Measurements from ENCODE around the gene HCN1.

DNA sequence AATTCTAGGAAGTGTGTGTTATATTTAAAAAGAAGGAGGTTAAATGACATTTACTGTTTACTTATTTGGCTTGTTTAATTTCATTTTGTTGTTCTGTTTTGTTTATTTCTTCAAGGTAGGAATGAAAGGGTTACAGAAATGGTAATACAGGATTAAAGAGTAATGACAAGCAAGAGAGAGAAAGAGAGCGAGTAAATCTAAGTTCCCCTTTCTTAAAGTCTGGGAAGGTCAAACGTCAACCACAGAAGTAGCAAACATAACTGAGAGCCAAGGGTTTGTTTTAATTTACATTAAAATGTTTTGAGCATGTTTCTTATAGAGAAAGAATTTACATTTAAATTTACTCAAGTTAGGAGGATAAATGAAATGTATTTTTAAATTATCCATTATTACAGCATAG is 18.7 kb downstream of the HCN1 start:
- TF ChIP-seq ZFP90 (CRISPR knock-in tag; IDR thresholded peaks at IDR 0.05; ENCODE audit: borderline replicate concordance): no peak
- no peak for TF ChIP-seq ZNF317 (CRISPR knock-in tag; IDR thresholded peaks at IDR 0.05)
- no peak for TF ChIP-seq NFE2L1 (CRISPR knock-in tag; IDR thresholded peaks at IDR 0.05; ENCODE audit: borderline replicate concordance)
- no peak for TF ChIP-seq POLR2A (IDR thresholded peaks at IDR 0.05; ENCODE audit: insufficient read depth in 1 of 2, low read depth in 2 of 2, low read length in 2 of 2)
- TF ChIP-seq EZH2 (conservative IDR thresholded peaks at IDR 0.05; ENCODE audit: low read depth, low read length): no peak
- no peak for TF ChIP-seq CHD2 (IDR thresholded peaks at IDR 0.05; ENCODE audit: low read depth, low read length)
- no peak for TF ChIP-seq POLR2AphosphoS5 (IDR thresholded peaks at IDR 0.05; ENCODE audit: low read depth, low read length)
- TF ChIP-seq MTF2 (CRISPR knock-in tag; IDR thresholded peaks at IDR 0.05; ENCODE audit: borderline replicate concordance): no peak
- TF ChIP-seq HBP1 (CRISPR knock-in tag; IDR thresholded peaks at IDR 0.05; ENCODE audit: low read depth): no peak

Data from HepG2 (cell line).